ENCODE data around the gene CMC2. TPM values are rescaled to one million over a fixed set of nuclear protein-coding genes. Genes with fewer than 3 reads are reported as not detected.

CMC2 gene
- total and polyA plus RNA-seq, 10 of the 15 experiments (the other 5 are each of a cell fraction or from before 2014, with no cell fraction given) = 62.8 to 251 (median 157) TPM

DNA sequence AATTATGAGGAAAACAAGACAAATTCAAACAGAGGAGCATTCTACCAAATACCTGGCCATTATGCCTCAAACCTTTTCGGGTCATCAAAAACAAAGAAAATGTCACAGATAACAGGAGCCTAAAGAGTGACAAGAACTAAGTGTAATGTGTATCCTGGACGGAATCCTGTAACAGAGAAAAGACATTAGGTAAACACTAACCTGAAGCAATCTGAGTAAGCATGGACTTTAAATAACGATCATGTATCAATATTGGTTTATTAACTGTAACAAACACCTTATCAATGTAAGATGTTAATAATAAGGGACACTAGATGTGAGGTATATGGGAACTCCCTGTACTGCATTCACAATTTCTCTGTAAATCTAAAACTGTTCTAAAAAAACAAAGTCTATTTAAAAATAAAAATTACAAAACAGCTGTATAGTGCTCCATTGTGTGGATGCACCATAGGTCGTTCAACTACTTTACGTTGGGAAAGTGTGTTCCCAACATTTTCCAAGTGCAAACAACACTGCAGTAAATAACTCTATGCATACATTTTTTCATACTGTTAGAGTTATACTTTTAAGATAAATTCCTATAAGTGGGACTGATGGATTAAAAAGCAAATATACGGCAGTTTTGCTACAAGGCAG lies 14.8 kb downstream of the CMC2 start:
- Histone ChIP-seq H4K20me1 (ENCODE audit: control insufficient read depth, insufficient read depth) (peaks cover 3% of the 10 kb centered on the region; the same call in 1 of the 2 replicates), H3K4me1 (ENCODE audit: control insufficient read depth, insufficient read depth, low read length) (no peaks in the 10 kb centered on the region), H3K27ac (ENCODE audit: control insufficient read depth, insufficient read depth) (no peak overlapping the region), H3K79me2 (ENCODE audit: control insufficient read depth, insufficient read depth, low read length) (peaks cover 43% of the 10 kb centered on the region), H2AFZ (ENCODE audit: control insufficient read depth, low read depth, low read length) (no peak overlapping the region), H3K36me3 (ENCODE audit: control insufficient read depth in 2 of 2, insufficient read depth in 2 of 2, low read length in 1 of 2) (peaks cover 3 to 10% of the 10 kb centered on the region in 2 experiments), H3K9ac (ENCODE audit: control insufficient read depth, insufficient read depth, low read length) (no peak overlapping the region), H3K27me3 (replicated peaks in 1 of 2; ENCODE audit: control insufficient read depth in 2 of 2, insufficient read depth in 2 of 2, low read length in 1 of 2) (no peaks in the 10 kb centered on the region), H3K4me2 (ENCODE audit: control insufficient read depth, insufficient read depth) (no peak overlapping the region), H3K9me3 (replicated peaks; ENCODE audit: control insufficient read depth, insufficient read depth, low read length) (no peaks in the 10 kb centered on the region), H3K4me3 (no peak overlapping the region)
- ChIA-PET RAD21 (ENCODE audit: unreplicated experiment) (no interaction called here), CTCF (interaction anchor here (4.0 kb wide), 1 partner anchor 12 kb away, joined by 20 read pairs; no protein-coding TSS in a partner anchor), SMC1A (ENCODE audit: uncharacterized antibody, unreplicated experiment) (interaction anchor here (1.3 kb wide), 1 partner anchor 11 kb away, joined by 3 read pairs; no protein-coding TSS in a partner anchor), POLR2A (no interaction called here)
- in situ Hi-C loops (cut with MboI) = no loop called here
- no peak for ATAC-seq
- WGBS (ENCODE audit: insufficient coverage, insufficient replicate concordance, low lambda C conversion rate, missing lambda C conversion rate) = 57% methylated on average over 6 of the region's 6 CpGs
- no peak for DNase-seq (ENCODE audit: low read depth, low spot score)
- intact Hi-C loops (cut with micrococcal nuclease; ENCODE audit: unreplicated experiment) = no loop called here
- BruUV-seq (replicated peaks) = no TSS peak
- TF ChIP-seq ZNF217 (IDR thresholded peaks at IDR 0.05) (no peak), SMC3 (IDR thresholded peaks at IDR 0.05; ENCODE audit: borderline replicate concordance, low read length) (no peak), PAX5 (IDR thresholded peaks at IDR 0.05; ENCODE audit: borderline replicate concordance, low read depth, low read length) (no peak), ATF7 (IDR thresholded peaks at IDR 0.05; ENCODE audit: low read depth) (no peak), MEF2B (IDR thresholded peaks at IDR 0.05; ENCODE audit: partially characterized antibody, poor library complexity, severe bottlenecking) (no peak), NR2F1 (conservative IDR thresholded peaks at IDR 0.05) (no peak), CBX5 (IDR thresholded peaks at IDR 0.05; ENCODE audit: low read depth) (no peak), RUNX3 (IDR thresholded peaks at IDR 0.05; ENCODE audit: low read length) (no peak), BACH1 (IDR thresholded peaks at IDR 0.05; ENCODE audit: borderline replicate concordance) (no peak)
- FAIRE-seq = no peak

Data from GM12878 (cell line).